Ovary (tissue), 9 donors: ENCODE measurements around the gene RPP38. TPM values are rescaled to one million over a fixed set of nuclear protein-coding genes. Genes with fewer than 3 reads are reported as not detected.

ENCODE experiments used
- DNase-seq, 5 donors: peaks; one replicate each; pipeline ENCODE4 v3.0.0-alpha.2; 2019 to 2020
- H3K27ac ChIP-seq, 2 donors: fragments of 200-600 bp; one replicate each; pipeline versions ENCODE4 v1.5.1 to v1.8.0; 2019 to 2022
- H3K27me3 ChIP-seq: fragments of 200-600 bp; one replicate; pipeline ENCODE4 v1.8.0; 2022
- H3K36me3 ChIP-seq: fragments of 200-600 bp; sonication (generic); one replicate; pipeline ENCODE4 v1.5.1; 2019
- H3K4me1 ChIP-seq: one replicate; pipeline ENCODE4 v1.8.1; 2013; ENCODE audit warnings: mild to moderate bottlenecking, moderate library complexity; ENCODE audit not compliant: insufficient read depth
- H3K4me3 ChIP-seq: fragments of 200-600 bp; sonication (generic); one replicate; pipeline ENCODE4 v1.5.1; 2017
- H3K9me3 ChIP-seq, 2 donors: fragments of 200-600 bp in 1 of 2; sonication (generic) in 1 of 2; one replicate each; pipeline versions ENCODE4 v1.5.1 to v1.8.1; 2013 to 2019; ENCODE audit warnings: mild to moderate bottlenecking in 1 of 2, moderate library complexity in 1 of 2
- CTCF ChIP-seq, 3 donors: fragments of 450-650 bp in 2 of 3; fragments of 200-600 bp in 1 of 3; IDR thresholded peaks; one replicate each; pipeline versions ENCODE4 v1.5.1 to v1.8.0; 2016 to 2022; ENCODE audit warnings: antibody characterized with exemption in 3 of 3, mild to moderate bottlenecking in 1 of 3
- EP300 ChIP-seq: sonication (generic); formaldehyde crosslinking; IDR thresholded peaks from one replicate; pipeline ENCODE4 v1.6.1; 2017; ENCODE audit warnings: antibody characterized with exemption
- POLR2A ChIP-seq: fragments of 450-650 bp; IDR thresholded peaks from one replicate; pipeline ENCODE4 v1.6.1; 2017; ENCODE audit warnings: antibody characterized with exemption, mild to moderate bottlenecking, moderate library complexity
- WGBS, 3 donors: extraction: QIAGEN DNeasy Blood & Tissue Kit in 1 of 3; methylation state at CpG; one replicate each; pipeline versions ENCODE4 v1.1.5 to v1.1.7; 2013 to 2017; 5-methylcytosine and 5-hydroxymethylcytosine counted together
- intact Hi-C, 4 donors: fragments of 100-400 bp; cut with DNase I; formaldehyde crosslinking; loops; one replicate each; pipeline versions ENCODE4 v1.11.0 to v1.15.1; 2022 to 2023
- polyA plus RNA-seq, 2 donors: library from polyadenylated mRNA; stranded (reverse); fragments of 200-250 nt in 1 of 2; fragments of 350-450 nt in 1 of 2; fragmentation: Illumina TruSeq in 1 of 2; extraction: RNeasy Lipid Tissue Mini Kit (QIAGEN cat#74804) in 1 of 2; gene quantifications; one replicate each; pipeline ENCODE4 v1.2.3, GENCODE V29; 2013 to 2014
- total RNA-seq, 7 donors: library from RNA; depleted of rRNA in 2 of 7; stranded (reverse); fragments of >200 nt in 2 of 7; fragmentation: NEBNext Ultra II Directional in 3 of 7; extraction: Animal tissue kit (Norgen Biotek cat#: 25700) in 3 of 7; gene quantifications; one replicate each; pipeline versions ENCODE4 v1.1.0 to v1.2.4, GENCODE V29; 2016 to 2023
- donor health status: DM: no; HTN: no; CAD: no; lungs with moderate emphysema.
- donor health status: DM: no; HTN: no; CAD: no.
- donor health status: Bipolar disorder and iron deficiency.
- donor health status: DM: yes; HTN: yes; CAD: no.
- donor health status: DM: no; HTN: no; CAD: no.
- donor health status: DM: yes; HTN: yes; CAD: no.

Gene RPP38
- total and polyA plus RNA-seq, 9 donors: 9.1 to 20.7 (median 15.7) TPM

- intact Hi-C loops: loop anchor here in 1 of 4 donors (10.0 kb wide), 1 partner anchor 291 kb away; the partner anchor contains the start of gene FAM171A1
- no peak for TF ChIP-seq EP300
- TF ChIP-seq POLR2A: no peak
- no peak for TF ChIP-seq CTCF (IDR thresholded peaks at IDR 0.05)
- Histone ChIP-seq H3K36me3 (no peaks in the 10 kb centered on the region), H3K27me3 (no peaks in the 10 kb centered on the region), H3K9me3 (no peaks in the 10 kb centered on the region), H3K4me3 (peak overlapping the region; percentile 46), H3K27ac (peak overlapping the region; percentile 54), H3K4me1 (peaks cover 7% of the 10 kb centered on the region)
- WGBS, 3 donors: 31 to 45% (median 31%) methylated on average over 18 of the region's 18 CpGs
- DNase-seq: no peak
Measured at GRCh38 chr10:15083674-15084501, 13.3 kb upstream of the RPP38 start.

- H3K27me3 ChIP-seq: no peaks in the 10 kb centered on the region
- H3K4me3 ChIP-seq: peak overlapping the region; percentile 46
- H3K36me3 ChIP-seq: no peaks in the 10 kb centered on the region
- peaks cover 7% of the 10 kb centered on the region for H3K4me1 ChIP-seq
- TF ChIP-seq EP300: no peak
- no peak for TF ChIP-seq CTCF (IDR thresholded peaks at IDR 0.05)
- no peak for TF ChIP-seq POLR2A
- H3K9me3 ChIP-seq: no peaks in the 10 kb centered on the region
- peak; percentile 44 to 68 (median 48) for DNase-seq
- intact Hi-C loops: loop anchor here in 1 of 4 donors (10.0 kb wide), 1 partner anchor 290 kb away; the partner anchor contains the start of gene FAM171A1
- peak overlapping the region; percentile 54 for H3K27ac ChIP-seq
- 1 to 3% (median 3%) methylated on average over 7 of the region's 7 CpGs for WGBS, 3 donors
Measured at GRCh38 chr10:15084502-15084922, 12.6 kb upstream of the RPP38 start.

- WGBS, 3 donors: 5 to 7% (median 6%) methylated on average over 50 to 63 of the region's 63 CpGs
- H3K36me3 ChIP-seq: no peaks in the 10 kb centered on the region
- peak within 1 kb of the TSS; percentile 51 for H3K4me3 ChIP-seq
- no peak within 1 kb of the TSS for H3K27ac ChIP-seq
- no peaks in the 10 kb centered on the region for H3K9me3 ChIP-seq
- intact Hi-C loops: loop anchor here in 1 of 4 donors (10.0 kb wide), 1 partner anchor 286 kb away; the partner anchor contains the start of gene FAM171A1
- no peaks in the 10 kb centered on the region for H3K27me3 ChIP-seq
- DNase-seq: peak; percentile 61 to 85 (median 77)
- H3K4me1 ChIP-seq: peaks cover 6% of the 10 kb centered on the region
- TF ChIP-seq CTCF (IDR thresholded peaks at IDR 0.05) (peak; percentile 34 to 69 (median 57)), POLR2A (no peak), EP300 (no peak)
Measured at GRCh38 chr10:15088428-15089261, 8.5 kb upstream of the RPP38 start, which contains the start of gene ACBD7. ACBD7 (minus strand) TSS chr10:15088776; CDS start chr10:15088728, 48 bp downstream.

- WGBS, 3 donors: 80 to 81% (median 81%) methylated on average over 5 of the region's 5 CpGs
- no peaks in the 10 kb centered on the region for H3K9me3 ChIP-seq
- no peak overlapping the region for H3K4me3 ChIP-seq
- H3K4me1 ChIP-seq: peaks cover 2% of the 10 kb centered on the region
- no peaks in the 10 kb centered on the region for H3K27me3 ChIP-seq
- TF ChIP-seq POLR2A: no peak
- TF ChIP-seq CTCF (IDR thresholded peaks at IDR 0.05): no peak
- no peak for TF ChIP-seq EP300
- H3K27ac ChIP-seq: no peak overlapping the region
- intact Hi-C loops: loop anchor here in 2 of 4 donors (10.0 kb wide), 3 partner anchors 73 to 257 kb away; partner anchors contain the start of genes CDNF (in 1 of the 2), DCLRE1C (in 1 of the 2), HSPA14 (in 1 of the 2) and MEIG1 (in 1 of the 2)
- no peaks in the 10 kb centered on the region for H3K36me3 ChIP-seq
- no peak for DNase-seq
Measured at GRCh38 chr10:15091418-15091817, 5.7 kb upstream of the RPP38 start.
